H1 (cell line): ENCODE measurements around the gene ACKR2. TPM values are rescaled to one million over a fixed set of nuclear protein-coding genes. Genes with fewer than 3 reads are reported as not detected.

Experiments
- CTCF ChIA-PET: fragments of 300-600 bp; sonication (Branson Sonifier 250); formaldehyde crosslinking; loops from one replicate; lab custom pipeline; 2021; ENCODE audit not compliant: partially characterized antibody; lab: Charles Lee
- POLR2A ChIA-PET: fragments of 300-600 bp; sonication (Branson Sonifier 250); formaldehyde crosslinking; loops from one replicate; lab custom pipeline; 2021; ENCODE audit warnings: inconsistent platforms; ENCODE audit not compliant: partially characterized antibody; lab: Charles Lee
- DNase-seq, 2 experiments: peaks; one replicate each; pipeline versions ENCODE4 v3.0.0 to v3.0.0-alpha.2; 2010 to 2022; ENCODE audit warnings: low spot score in 2 of 2, low read depth in 1 of 2, mixed read lengths in 1 of 2
- FAIRE-seq: peaks from 2 replicates; lab custom pipeline; 2011; peaks lifted over from hg19 to GRCh38; lab: Jason Lieb, UNC
- H2AFZ ChIP-seq: 2 replicates; pipeline ENCODE4 v1.8.1; 2012; ENCODE audit warnings: low read length, inconsistent platforms
- H2AK5ac ChIP-seq: 2 replicates; pipeline ENCODE4 v1.6.1; 2013; ENCODE audit warnings: low read depth, low read length
- H2BK120ac ChIP-seq: replicated peaks from 2 replicates; pipeline ENCODE3; 2013; ENCODE audit warnings: low read depth, low read length, inconsistent platforms
- H2BK12ac ChIP-seq: 2 replicates; pipeline ENCODE4 v1.6.1; 2013; ENCODE audit warnings: low read depth, low read length
- H2BK15ac ChIP-seq: 2 replicates; pipeline ENCODE4 v1.6.1; 2013; ENCODE audit warnings: low read length
- H2BK20ac ChIP-seq: 2 replicates; pipeline ENCODE4 v1.6.1; 2013; ENCODE audit warnings: low read length
- H2BK5ac ChIP-seq: 2 replicates; pipeline ENCODE4 v1.6.1; 2013; ENCODE audit warnings: low read depth, low read length
- H3K14ac ChIP-seq: 2 replicates; pipeline ENCODE4 v1.6.1; 2013; ENCODE audit warnings: inconsistent platforms; ENCODE audit not compliant: insufficient read length
- H3K18ac ChIP-seq: 2 replicates; pipeline ENCODE4 v1.6.1; 2013; ENCODE audit warnings: low read length; ENCODE audit errors: extremely low read depth
- H3K23ac ChIP-seq: 2 replicates; pipeline ENCODE4 v1.6.1; 2013; ENCODE audit warnings: inconsistent platforms; ENCODE audit not compliant: insufficient read length
- H3K23me2 ChIP-seq: 2 replicates; pipeline ENCODE4 v1.6.1; 2013; ENCODE audit warnings: low read depth, low read length
- H3K27ac ChIP-seq: 2 replicates; pipeline ENCODE4 v1.6.1; 2011; ENCODE audit warnings: low read depth, low read length, inconsistent platforms
- H3K27me3 ChIP-seq, 4 experiments: replicated peaks in 1 of 4; 1 replicate in 1 of 4; 2 replicates in 3 of 4; pipeline versions ENCODE4 v1.6.1 to v1.8.1; 2011 to 2013; ENCODE audit warnings: low read length in 3 of 4, mild to moderate bottlenecking in 3 of 4, inconsistent platforms in 2 of 4, mixed read lengths in 2 of 4, moderate library complexity in 1 of 4; ENCODE audit not compliant: control insufficient read depth in 3 of 4, insufficient read depth in 3 of 4; ENCODE audit errors: extremely low read depth in 1 of 4
- H3K36me3 ChIP-seq, 4 experiments: 2 replicates each; pipeline versions ENCODE4 v1.6.1 to v1.8.1; 2011 to 2013; ENCODE audit warnings: mild to moderate bottlenecking in 4 of 4, low read length in 3 of 4, moderate library complexity in 2 of 4, control low read depth in 1 of 4, inconsistent platforms in 1 of 4; ENCODE audit not compliant: insufficient read depth in 4 of 4, control insufficient read depth in 2 of 4
- H3K4ac ChIP-seq: replicated peaks from 2 replicates; pipeline ENCODE3; 2013; ENCODE audit warnings: low read length, low read depth, mixed read lengths, inconsistent platforms; ENCODE audit not compliant: insufficient read length
- H3K4me1 ChIP-seq, 4 experiments: replicated peaks in 1 of 4; 1 replicate in 1 of 4; 2 replicates in 3 of 4; pipeline versions ENCODE4 v1.6.1 to v1.8.1; 2011 to 2013; ENCODE audit warnings: low read length in 3 of 4, inconsistent platforms in 2 of 4, mixed read lengths in 1 of 4; ENCODE audit not compliant: insufficient read depth in 4 of 4, control insufficient read depth in 3 of 4
- H3K4me2 ChIP-seq, 2 experiments: 2 replicates each; pipeline versions ENCODE4 v1.6.1 to v1.8.1; 2011 to 2013; ENCODE audit warnings: low read depth in 2 of 2, low read length in 2 of 2, control low read depth in 1 of 2, inconsistent platforms in 1 of 2, mild to moderate bottlenecking in 1 of 2; ENCODE audit not compliant: insufficient read depth in 1 of 2
- H3K4me3 ChIP-seq, 4 experiments: fragments of 200-600, 300-600 bp in 1 of 4; sonication (generic), shearing (Covaris generic), sonication (Bioruptor Twin) in 1 of 4; 2 replicates each; pipeline versions ENCODE4 v1.5.1 to v1.8.1; 2011 to 2016; ENCODE audit warnings: low read length in 4 of 4, low read depth in 3 of 4, control low read depth in 2 of 4, inconsistent platforms in 2 of 4, mild to moderate bottlenecking in 2 of 4, mixed read lengths in 1 of 4, moderate library complexity in 1 of 4; ENCODE audit not compliant: insufficient read depth in 2 of 4; ENCODE audit errors: extremely low read depth in 1 of 4
- H3K56ac ChIP-seq: replicated peaks from 2 replicates; pipeline ENCODE3; 2013; ENCODE audit warnings: low read depth, mild to moderate bottlenecking, mixed read lengths, low read length, inconsistent platforms; ENCODE audit not compliant: insufficient read length
- H3K79me1 ChIP-seq: 2 replicates; pipeline ENCODE4 v1.6.1; 2013; ENCODE audit warnings: low read depth, low read length, control low read depth
- H3K79me2 ChIP-seq, 2 experiments: 2 replicates each; pipeline versions ENCODE4 v1.6.1 to v1.8.1; 2012 to 2013; ENCODE audit warnings: low read length in 2 of 2, mild to moderate bottlenecking in 2 of 2, inconsistent platforms in 1 of 2; ENCODE audit not compliant: insufficient read depth in 2 of 2, control insufficient read depth in 1 of 2
- H3K9ac ChIP-seq, 4 experiments: replicated peaks in 1 of 4; 1 replicate in 1 of 4; 2 replicates in 3 of 4; pipeline versions ENCODE4 v1.6.1 to v1.8.1; 2011 to 2013; ENCODE audit warnings: low read depth in 3 of 4, low read length in 3 of 4, control low read depth in 2 of 4, mild to moderate bottlenecking in 2 of 4, moderate library complexity in 2 of 4, inconsistent platforms in 1 of 4; ENCODE audit errors: extremely low read depth in 1 of 4
- H3K9me3 ChIP-seq, 2 experiments: 2 replicates each; pipeline versions ENCODE4 v1.6.1 to v1.8.1; 2012 to 2013; ENCODE audit warnings: mild to moderate bottlenecking in 2 of 2, moderate library complexity in 2 of 2, control low read depth in 1 of 2, inconsistent platforms in 1 of 2, low read depth in 1 of 2, low read length in 1 of 2, mixed read lengths in 1 of 2; ENCODE audit not compliant: insufficient read depth in 2 of 2
- H4K20me1 ChIP-seq, 2 experiments: replicated peaks in 1 of 2; 2 replicates each; pipeline versions ENCODE3 to v1.8.1; 2011 to 2013; ENCODE audit warnings: inconsistent platforms in 2 of 2, low read length in 2 of 2, mild to moderate bottlenecking in 1 of 2; ENCODE audit not compliant: insufficient read depth in 2 of 2, control insufficient read depth in 1 of 2
- H4K5ac ChIP-seq: 2 replicates; pipeline ENCODE4 v1.6.1; 2013; ENCODE audit warnings: low read length, low read depth, mixed read lengths, inconsistent platforms; ENCODE audit not compliant: insufficient read length
- H4K8ac ChIP-seq: 2 replicates; pipeline ENCODE4 v1.8.0; 2013; ENCODE audit warnings: mild to moderate bottlenecking, moderate library complexity, low read length, inconsistent platforms; ENCODE audit not compliant: insufficient read depth; ENCODE audit errors: extremely low read depth
- H4K91ac ChIP-seq: replicated peaks from 2 replicates; pipeline ENCODE3; 2013; ENCODE audit warnings: low read length, mixed read lengths, inconsistent platforms; ENCODE audit not compliant: insufficient read length
- CEBPB ChIP-seq: IDR thresholded peaks from 2 replicates; pipeline ENCODE4 v1.6.1; 2012; ENCODE audit warnings: low read depth, low read length
- CTCF ChIP-seq, 3 experiments: IDR thresholded peaks; 1 replicate in 2 of 3; 2 replicates in 1 of 3; pipeline versions ENCODE4 v1.5.1 to v1.6.1; 2011; ENCODE audit warnings: low read length in 3 of 3, mild to moderate bottlenecking in 3 of 3, inconsistent platforms in 2 of 3, low read depth in 1 of 3, moderate library complexity in 1 of 3; ENCODE audit not compliant: insufficient read depth in 1 of 3; ENCODE audit errors: control extremely low read depth in 1 of 3
- E2F6 ChIP-seq: IDR thresholded peaks from 2 replicates; pipeline ENCODE4 v1.6.1; 2012; ENCODE audit warnings: inconsistent platforms
- HDAC2 ChIP-seq, 2 experiments: fragments of 300-600 bp in 1 of 2; sonication (generic) in 1 of 2; IDR thresholded peaks; 2 replicates each; pipeline ENCODE4 v1.6.1; 2011 to 2012; ENCODE audit warnings: low read depth in 2 of 2, low read length in 2 of 2, mild to moderate bottlenecking in 2 of 2, moderate library complexity in 2 of 2, borderline replicate concordance in 1 of 2, inconsistent platforms in 1 of 2
- MAFK ChIP-seq: IDR thresholded peaks from 2 replicates; pipeline ENCODE4 v1.6.1; 2012; ENCODE audit warnings: low read depth, mild to moderate bottlenecking, improper control_type of control experiment, low read length
- POLR2A ChIP-seq, 2 experiments: IDR thresholded peaks; 1 replicate in 1 of 2; 2 replicates in 1 of 2; pipeline ENCODE4 v1.6.1; 2011; ENCODE audit warnings: low read depth in 2 of 2, low read length in 2 of 2, mild to moderate bottlenecking in 2 of 2; ENCODE audit errors: control extremely low read depth in 1 of 2
- RFX5 ChIP-seq: IDR thresholded peaks from 2 replicates; pipeline ENCODE4 v1.6.1; 2011; ENCODE audit warnings: low read depth, low read length, improper control_type of control experiment, borderline replicate concordance
- RNF2 ChIP-seq: fragments of 200-900, 300-1000 bp; sonication (generic); IDR thresholded peaks from 2 replicates; pipeline ENCODE4 v1.7.1; 2016; ENCODE audit warnings: borderline replicate concordance, low read depth, mild to moderate bottlenecking, antibody characterized with exemption, low read length; ENCODE audit not compliant: poor library complexity, severe bottlenecking; ENCODE audit errors: missing control alignments
- TBP ChIP-seq: IDR thresholded peaks from 2 replicates; pipeline ENCODE4 v1.6.1; 2011; ENCODE audit warnings: low read depth, low read length, improper control_type of control experiment
- TCF12 ChIP-seq: IDR thresholded peaks from 2 replicates; pipeline ENCODE4 v1.6.1; 2011; ENCODE audit warnings: low read depth, mild to moderate bottlenecking, low read length
- YY1 ChIP-seq: IDR thresholded peaks from 2 replicates; pipeline ENCODE4 v1.6.1; 2011; ENCODE audit warnings: low read depth, mild to moderate bottlenecking, low read length
- WGBS, 2 experiments: shearing (Covaris generic) in 1 of 2; methylation state at CpG; one replicate each; pipeline versions ENCODE4 v1.1.6 to v1.1.7; 2013 to 2015; ENCODE audit warnings: low lambda C conversion rate in 2 of 2, mixed read lengths in 2 of 2, inconsistent platforms in 1 of 2, low coverage in 1 of 2, missing lambda C conversion rate in 1 of 2; ENCODE audit not compliant: insufficient replicate concordance in 2 of 2, insufficient coverage in 1 of 2, insufficient read length in 1 of 2; ENCODE audit errors: extremely low coverage in 1 of 2, missing lambda C conversion rate in 1 of 2; 5-methylcytosine and 5-hydroxymethylcytosine counted together
- polyA plus RNA-seq, 7 experiments: library from polyadenylated mRNA; depleted of rRNA in 3 of 7; stranded (reverse) in 5 of 7; unstranded in 2 of 7; fragments of >200 nt in 5 of 7; fragments of 200-250 nt in 2 of 7; gene quantifications; 1 replicate in 5 of 7; 2 replicates in 1 of 7; 4 replicates in 1 of 7; pipeline versions ENCODE4 v1.2.1 to v1.2.3, GENCODE V29; 2011 to 2013; ENCODE audit warnings: missing spikeins in 2 of 7, mixed read lengths in 2 of 7
- total RNA-seq: library from RNA; stranded (reverse); fragmentation: NEBNext Ultra II Directional; extraction: Animal tissue kit (Norgen Biotek cat#: 25700); gene quantifications from 2 replicates; pipeline ENCODE4 v1.2.1, GENCODE V29; 2021

The ACKR2 gene
- total and polyA plus RNA-seq, 2 of the 8 experiments (the other 6 are each of a cell fraction or from before 2014, with no cell fraction given), result 0.09 to 0.12 TPM

GRCh38 chr3:42887084-42887483 is 77.8 kb downstream of the ACKR2 start:
- 0 out of 2 replicates have a peak overlapping the region, but pooled peaks have one; percentile 13 for H3K18ac ChIP-seq
- ChIA-PET POLR2A (no interaction called here), CTCF (no interaction called here)
- no peak overlapping the region for H2AK5ac ChIP-seq
- H4K5ac ChIP-seq, result no peak overlapping the region
- FAIRE-seq (no peak), DNase-seq (no peak)
- H3K4me2 ChIP-seq, result no peak overlapping the region
- no peak overlapping the region for H3K9ac ChIP-seq
- 87% methylated on average over 3 of the region's 3 CpGs; no CpG with 5 or more reads in 1 of the 2 experiments for WGBS, 2 experiments
- H3K4ac ChIP-seq, result no peak overlapping the region
- H3K27me3 ChIP-seq, result no peaks in the 10 kb centered on the region
- H4K8ac ChIP-seq, result no peak overlapping the region
- no peaks in the 10 kb centered on the region; a peak in 1 of 8 replicates for H3K36me3 ChIP-seq
- peaks cover 4 to 15% (median 6%) of the 10 kb centered on the region in 4 experiments; a peak in 6 of 7 replicates for H3K4me1 ChIP-seq
- no peaks in the 10 kb centered on the region for H3K79me2 ChIP-seq
- no peak overlapping the region for H3K14ac ChIP-seq
- H2AFZ ChIP-seq, result no peak overlapping the region
- no peaks in the 10 kb centered on the region for H4K20me1 ChIP-seq
- H4K91ac ChIP-seq, result no peak overlapping the region
- peak overlapping the region; percentile 89 for H2BK20ac ChIP-seq
- no peaks in the 10 kb centered on the region for H3K9me3 ChIP-seq
- no peak overlapping the region for H3K23ac ChIP-seq
- H3K4me3 ChIP-seq, result no peak overlapping the region
- H2BK15ac ChIP-seq, result peak overlapping the region; percentile 96; the same call in 1 of the 2 replicates
- H3K56ac ChIP-seq, result no peak overlapping the region
- no peak overlapping the region for H2BK5ac ChIP-seq
- H2BK120ac ChIP-seq, result peak overlapping the region; percentile 44
- H2BK12ac ChIP-seq, result peak overlapping the region; percentile 21; the same call in 1 of the 2 replicates
- H3K23me2 ChIP-seq, result no peaks in the 10 kb centered on the region; the same call in 1 of the 2 replicates
- H3K27ac ChIP-seq, result no peak overlapping the region
- no peaks in the 10 kb centered on the region for H3K79me1 ChIP-seq
- TF ChIP-seq E2F6 (no peak), YY1 (no peak), TBP (no peak), RFX5 (no peak), HDAC2 (IDR thresholded peaks at IDR 0.05; ENCODE audit: borderline replicate concordance in 1 of 2, low read depth in 2 of 2, low read length in 2 of 2) (no peak), CEBPB (no peak), RNF2 (no peak), POLR2A (IDR thresholded peaks at IDR 0.05; ENCODE audit: control extremely low read depth in 1 of 2, low read depth in 2 of 2, low read length in 2 of 2) (no peak), TCF12 (no peak), CTCF (IDR thresholded peaks at IDR 0.05; ENCODE audit: control extremely low read depth in 1 of 3, insufficient read depth in 1 of 3, low read depth in 1 of 3, low read length in 3 of 3) (no peak), MAFK (no peak)
